Type B pancreatic cell (in vitro differentiated cells): ENCODE data around the gene MSANTD7. TPM values are rescaled to one million over a fixed set of nuclear protein-coding genes. Genes with fewer than 3 reads are reported as not detected.

Experiments used
- DNase-seq: peaks from one replicate; pipeline ENCODE4 v3.0.0; 2021; ENCODE audit warnings: mixed read lengths; ENCODE audit not compliant: unreplicated experiment; ENCODE audit errors: extremely low spot score
- H3K27ac Mint-ChIP-seq: 2 replicates; pipeline ENCODE4 v1.8.0; 2021; ENCODE audit warnings: mild to moderate bottlenecking, mixed read lengths
- H3K27me3 Mint-ChIP-seq: 2 replicates; pipeline ENCODE4 v1.8.0; 2021; ENCODE audit warnings: mixed read lengths
- H3K36me3 Mint-ChIP-seq: 2 replicates; pipeline ENCODE4 v1.8.0; 2021; ENCODE audit warnings: mixed read lengths
- H3K4me1 Mint-ChIP-seq: one replicate; pipeline ENCODE4 v1.8.0; 2021; ENCODE audit warnings: mixed read lengths; ENCODE audit not compliant: unreplicated experiment
- H3K4me3 Mint-ChIP-seq: 2 replicates; pipeline ENCODE4 v1.8.0; 2021; ENCODE audit warnings: mild to moderate bottlenecking, mixed read lengths
- H3K9me3 Mint-ChIP-seq: 2 replicates; pipeline ENCODE4 v1.8.0; 2021; ENCODE audit warnings: mixed read lengths
- total RNA-seq: library from RNA; stranded (reverse); gene quantifications from 2 replicates; pipeline ENCODE4 v1.2.1, GENCODE V29; 2021; ENCODE audit warnings: low replicate concordance
- TF ChIP-seq, protein P1 (sequence below): fragments of 200-600 bp; sonication (generic); conservative IDR thresholded peaks from 2 replicates; pipeline ENCODE4 v1.5.0; 2021; ENCODE audit warnings: antibody characterized with exemption, mild to moderate bottlenecking

Gene MSANTD7
- total RNA-seq, 1 donor from 2014 or later, result 18.1 TPM

DNA sequence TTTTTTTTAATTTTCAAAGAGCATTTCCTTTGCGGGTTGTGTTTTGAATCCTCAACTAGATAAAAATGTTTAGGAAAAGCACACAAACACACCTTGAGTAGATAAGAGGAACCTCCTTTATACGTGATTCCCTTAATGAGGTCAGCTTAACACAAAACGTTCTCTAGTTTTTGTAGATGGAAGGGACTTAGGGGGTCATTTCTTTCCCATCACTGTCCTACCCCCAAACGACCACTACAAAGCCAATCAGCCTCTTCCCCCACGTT is 41.8 kb downstream of the MSANTD7 start:
- no peak for DNase-seq
- no peaks in the 10 kb centered on the region for H3K9me3 Mint-ChIP-seq
- no peaks in the 10 kb centered on the region for H3K27me3 Mint-ChIP-seq
- peak overlapping the region; percentile 94 for H3K27ac Mint-ChIP-seq
- H3K36me3 Mint-ChIP-seq, result peaks cover 10% of the 10 kb centered on the region
- H3K4me3 Mint-ChIP-seq, result peak overlapping the region; percentile 97
- TF ChIP-seq, protein P1, sequence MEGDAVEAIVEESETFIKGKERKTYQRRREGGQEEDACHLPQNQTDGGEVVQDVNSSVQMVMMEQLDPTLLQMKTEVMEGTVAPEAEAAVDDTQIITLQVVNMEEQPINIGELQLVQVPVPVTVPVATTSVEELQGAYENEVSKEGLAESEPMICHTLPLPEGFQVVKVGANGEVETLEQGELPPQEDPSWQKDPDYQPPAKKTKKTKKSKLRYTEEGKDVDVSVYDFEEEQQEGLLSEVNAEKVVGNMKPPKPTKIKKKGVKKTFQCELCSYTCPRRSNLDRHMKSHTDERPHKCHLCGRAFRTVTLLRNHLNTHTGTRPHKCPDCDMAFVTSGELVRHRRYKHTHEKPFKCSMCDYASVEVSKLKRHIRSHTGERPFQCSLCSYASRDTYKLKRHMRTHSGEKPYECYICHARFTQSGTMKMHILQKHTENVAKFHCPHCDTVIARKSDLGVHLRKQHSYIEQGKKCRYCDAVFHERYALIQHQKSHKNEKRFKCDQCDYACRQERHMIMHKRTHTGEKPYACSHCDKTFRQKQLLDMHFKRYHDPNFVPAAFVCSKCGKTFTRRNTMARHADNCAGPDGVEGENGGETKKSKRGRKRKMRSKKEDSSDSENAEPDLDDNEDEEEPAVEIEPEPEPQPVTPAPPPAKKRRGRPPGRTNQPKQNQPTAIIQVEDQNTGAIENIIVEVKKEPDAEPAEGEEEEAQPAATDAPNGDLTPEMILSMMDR, result no peak
- H3K4me1 Mint-ChIP-seq, result peaks cover 34% of the 10 kb centered on the region

GRCh38 chr10:14880229-14880628 is 42.1 kb downstream of the MSANTD7 start:
- Mint-ChIP-seq H3K9me3 (no peaks in the 10 kb centered on the region), H3K27ac (peak overlapping the region; percentile 94), H3K36me3 (peaks cover 10% of the 10 kb centered on the region), H3K4me3 (peak overlapping the region; percentile 97), H3K4me1 (peaks cover 34% of the 10 kb centered on the region), H3K27me3 (no peaks in the 10 kb centered on the region)
- DNase-seq, result no peak
- TF ChIP-seq, protein P1, result no peak

GRCh38 chr10:14884082-14884481 is 46.0 kb downstream of the MSANTD7 start:
- Mint-ChIP-seq H3K27me3 (no peaks in the 10 kb centered on the region), H3K9me3 (no peaks in the 10 kb centered on the region), H3K27ac (no peak overlapping the region), H3K4me3 (no peak overlapping the region), H3K36me3 (peaks cover 10% of the 10 kb centered on the region), H3K4me1 (peaks cover 24% of the 10 kb centered on the region)
- no peak for DNase-seq
- TF ChIP-seq, protein P1, result no peak

Other genes starting within 250 kb of the MSANTD7 start
- 46.7 and 50.9 TPM in 2 replicates for gene FAM107B, start 63.4 kb upstream of the MSANTD7 start, total RNA-seq
- gene CDNF, start 269 bp upstream of the MSANTD7 start, total RNA-seq, result 1.1 and 1.3 TPM in 2 replicates
- 10.6 and 17.3 TPM in 2 replicates for gene HSPA14, start within 50 bp of the MSANTD7 start, total RNA-seq
- 16.5 and 39.7 TPM in 2 replicates for gene SUV39H2, start 40.6 kb downstream of the MSANTD7 start, total RNA-seq
- 10.1 and 15.0 TPM in 2 replicates for gene DCLRE1C, start 115.8 kb downstream of the MSANTD7 start, total RNA-seq
- gene MEIG1, start 121.1 kb downstream of the MSANTD7 start, total RNA-seq, result 2.8 TPM in 1 of 2 replicates, not detected in the other
- not detected in 2 replicates for gene OLAH, start 205.6 kb downstream of the MSANTD7 start, total RNA-seq